ENCODE measurements around the gene GALNT18.

DNA sequence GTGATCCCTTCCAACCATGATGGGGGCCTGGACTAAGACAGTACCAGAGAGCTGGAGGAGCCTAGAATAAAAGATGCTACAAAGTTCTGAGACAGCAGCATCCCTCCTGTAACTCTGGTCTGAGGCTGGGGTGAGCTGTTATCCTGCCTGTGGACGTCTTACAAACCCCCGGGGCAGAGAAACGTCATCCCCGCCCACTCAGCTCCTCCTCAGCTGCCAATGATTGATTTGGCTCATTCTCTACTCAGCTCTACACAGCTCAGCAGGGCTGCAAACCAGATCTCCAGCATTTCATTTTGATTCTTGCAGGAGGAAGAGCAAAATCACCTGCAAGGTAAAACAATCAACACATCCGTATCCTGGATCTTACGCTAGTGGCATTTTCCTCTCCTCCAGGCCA lies 324.2 kb downstream of the GALNT18 start:
- TF ChIP-seq EP300 (conservative IDR thresholded peaks at IDR 0.05; ENCODE audit: poor library complexity, severe bottlenecking): no peak
- TF ChIP-seq, protein P1, sequence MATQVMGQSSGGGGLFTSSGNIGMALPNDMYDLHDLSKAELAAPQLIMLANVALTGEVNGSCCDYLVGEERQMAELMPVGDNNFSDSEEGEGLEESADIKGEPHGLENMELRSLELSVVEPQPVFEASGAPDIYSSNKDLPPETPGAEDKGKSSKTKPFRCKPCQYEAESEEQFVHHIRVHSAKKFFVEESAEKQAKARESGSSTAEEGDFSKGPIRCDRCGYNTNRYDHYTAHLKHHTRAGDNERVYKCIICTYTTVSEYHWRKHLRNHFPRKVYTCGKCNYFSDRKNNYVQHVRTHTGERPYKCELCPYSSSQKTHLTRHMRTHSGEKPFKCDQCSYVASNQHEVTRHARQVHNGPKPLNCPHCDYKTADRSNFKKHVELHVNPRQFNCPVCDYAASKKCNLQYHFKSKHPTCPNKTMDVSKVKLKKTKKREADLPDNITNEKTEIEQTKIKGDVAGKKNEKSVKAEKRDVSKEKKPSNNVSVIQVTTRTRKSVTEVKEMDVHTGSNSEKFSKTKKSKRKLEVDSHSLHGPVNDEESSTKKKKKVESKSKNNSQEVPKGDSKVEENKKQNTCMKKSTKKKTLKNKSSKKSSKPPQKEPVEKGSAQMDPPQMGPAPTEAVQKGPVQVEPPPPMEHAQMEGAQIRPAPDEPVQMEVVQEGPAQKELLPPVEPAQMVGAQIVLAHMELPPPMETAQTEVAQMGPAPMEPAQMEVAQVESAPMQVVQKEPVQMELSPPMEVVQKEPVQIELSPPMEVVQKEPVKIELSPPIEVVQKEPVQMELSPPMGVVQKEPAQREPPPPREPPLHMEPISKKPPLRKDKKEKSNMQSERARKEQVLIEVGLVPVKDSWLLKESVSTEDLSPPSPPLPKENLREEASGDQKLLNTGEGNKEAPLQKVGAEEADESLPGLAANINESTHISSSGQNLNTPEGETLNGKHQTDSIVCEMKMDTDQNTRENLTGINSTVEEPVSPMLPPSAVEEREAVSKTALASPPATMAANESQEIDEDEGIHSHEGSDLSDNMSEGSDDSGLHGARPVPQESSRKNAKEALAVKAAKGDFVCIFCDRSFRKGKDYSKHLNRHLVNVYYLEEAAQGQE (IDR thresholded peaks at IDR 0.05; ENCODE audit: borderline replicate concordance): no peak
- TF ChIP-seq, protein P2, sequence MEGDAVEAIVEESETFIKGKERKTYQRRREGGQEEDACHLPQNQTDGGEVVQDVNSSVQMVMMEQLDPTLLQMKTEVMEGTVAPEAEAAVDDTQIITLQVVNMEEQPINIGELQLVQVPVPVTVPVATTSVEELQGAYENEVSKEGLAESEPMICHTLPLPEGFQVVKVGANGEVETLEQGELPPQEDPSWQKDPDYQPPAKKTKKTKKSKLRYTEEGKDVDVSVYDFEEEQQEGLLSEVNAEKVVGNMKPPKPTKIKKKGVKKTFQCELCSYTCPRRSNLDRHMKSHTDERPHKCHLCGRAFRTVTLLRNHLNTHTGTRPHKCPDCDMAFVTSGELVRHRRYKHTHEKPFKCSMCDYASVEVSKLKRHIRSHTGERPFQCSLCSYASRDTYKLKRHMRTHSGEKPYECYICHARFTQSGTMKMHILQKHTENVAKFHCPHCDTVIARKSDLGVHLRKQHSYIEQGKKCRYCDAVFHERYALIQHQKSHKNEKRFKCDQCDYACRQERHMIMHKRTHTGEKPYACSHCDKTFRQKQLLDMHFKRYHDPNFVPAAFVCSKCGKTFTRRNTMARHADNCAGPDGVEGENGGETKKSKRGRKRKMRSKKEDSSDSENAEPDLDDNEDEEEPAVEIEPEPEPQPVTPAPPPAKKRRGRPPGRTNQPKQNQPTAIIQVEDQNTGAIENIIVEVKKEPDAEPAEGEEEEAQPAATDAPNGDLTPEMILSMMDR (IDR thresholded peaks at IDR 0.05; ENCODE audit: poor library complexity, severe bottlenecking): no peak

Data from neural cell (in vitro differentiated cells).